Fibroblast of the aortic adventitia (primary cell): Measurements from ENCODE around the gene KMT5C. TPM values are rescaled to one million over a fixed set of nuclear protein-coding genes. Genes with fewer than 3 reads are reported as not detected.

ENCODE experiments used
- DNase-seq: peaks from one replicate; pipeline ENCODE4 v3.0.0-alpha.2; 2010; ENCODE audit warnings: low read depth
- H3K4me3 ChIP-seq: 2 replicates; pipeline ENCODE4 v1.5.1; 2011; ENCODE audit warnings: low read depth, mild to moderate bottlenecking, control low read depth, low read length, moderate library complexity
- CTCF ChIP-seq: IDR thresholded peaks from 2 replicates; pipeline ENCODE4 v1.5.1; 2011; ENCODE audit warnings: mild to moderate bottlenecking, low read length, control low read depth, inconsistent platforms; ENCODE audit not compliant: insufficient read depth
- total RNA-seq: library from RNA; depleted of rRNA; stranded (reverse); fragments of >200 nt; gene quantifications from 2 replicates; pipeline ENCODE4 v1.2.3, GENCODE V29; 2012; ENCODE audit warnings: low replicate concordance

The KMT5C gene
- total RNA-seq, 1 donor = 6.7 TPM

DNA sequence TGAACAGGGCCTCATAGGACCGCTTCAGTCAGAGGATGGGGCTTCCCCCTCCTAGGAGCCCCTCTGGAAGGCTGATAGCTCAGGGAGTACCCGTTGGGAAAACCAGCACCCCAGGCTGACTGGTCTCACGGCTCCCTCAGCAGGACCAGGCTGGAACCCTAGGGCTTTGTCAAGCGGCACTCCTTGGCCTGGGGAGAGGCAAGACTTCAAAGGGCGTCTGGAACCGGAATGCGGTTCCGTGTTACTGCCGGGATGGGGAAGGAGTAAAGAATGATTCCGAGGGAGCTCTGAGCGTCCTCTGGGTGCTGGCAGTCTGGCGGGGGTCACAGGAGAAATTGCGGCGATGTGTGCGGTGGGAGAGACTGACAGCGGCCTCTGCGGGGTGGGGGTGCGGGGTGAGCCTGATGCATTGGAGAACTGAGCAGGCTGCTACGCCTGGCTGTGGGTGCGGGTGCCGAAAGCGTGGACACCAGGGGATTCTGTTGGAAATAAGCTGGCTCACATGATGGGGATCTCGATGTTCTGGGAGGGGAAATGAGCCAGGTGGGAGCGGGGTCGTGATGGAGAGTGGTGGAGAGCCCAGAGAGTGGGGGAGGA is 13.0 kb downstream of the KMT5C start:
- DNase-seq = no peak
- H3K4me3 ChIP-seq = no peak overlapping the region
- TF ChIP-seq CTCF = no peak

- DNase-seq = no peak
- H3K4me3 ChIP-seq = peak overlapping the region; percentile 60
- TF ChIP-seq CTCF = no peak
These were observed 13.7 kb downstream of the KMT5C start for GRCh38 chr19:55353356-55353802.

DNA sequence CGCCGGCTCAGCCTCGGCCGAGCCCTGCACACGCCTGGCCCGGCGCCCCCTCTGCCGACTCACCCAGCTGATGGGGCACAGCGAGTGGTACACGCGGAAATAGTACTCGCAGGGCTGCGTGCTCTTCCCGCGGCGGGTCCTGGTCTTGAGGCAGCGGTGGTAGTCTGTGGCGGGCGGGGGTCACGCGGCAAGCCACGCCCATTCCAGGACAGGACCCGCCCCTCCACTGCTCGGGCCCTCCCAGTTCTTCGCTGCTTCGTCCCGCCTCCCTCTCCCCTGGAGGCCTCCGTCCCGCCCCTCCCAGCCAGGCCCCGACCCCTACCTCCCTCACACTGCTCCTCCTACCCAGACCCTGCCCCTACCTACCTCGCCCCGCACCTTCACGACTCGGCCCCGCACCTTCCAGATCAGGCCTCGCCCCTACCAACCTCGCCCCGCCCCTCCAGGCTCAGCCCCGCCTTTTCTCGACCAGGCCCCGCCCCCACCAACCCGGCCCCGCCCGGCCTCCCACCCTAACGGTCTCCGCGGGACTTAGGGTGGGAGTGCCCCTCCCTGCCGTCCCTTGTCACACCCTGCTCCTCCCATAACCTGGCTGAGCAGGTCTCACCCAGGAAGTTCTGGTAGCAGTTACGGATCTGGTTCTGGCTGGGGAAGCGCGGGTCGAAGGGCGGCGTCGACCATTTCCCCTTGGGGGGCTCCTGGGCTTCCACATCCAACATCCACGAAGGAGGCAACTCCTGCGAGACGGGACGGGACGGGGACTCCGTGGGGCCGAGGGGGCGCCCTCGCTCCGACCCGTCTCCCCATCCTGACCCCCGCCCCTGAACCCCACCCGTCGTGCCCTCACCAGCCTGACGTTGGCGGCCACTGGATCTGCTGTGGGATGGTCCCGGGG is 14.4 kb downstream of the KMT5C start:
- H3K4me3 ChIP-seq = peak overlapping the region; percentile 60
- no peak for TF ChIP-seq CTCF
- peak; percentile 39 for DNase-seq

GRCh38 chr19:55354698-55355212 is 15.1 kb downstream of the KMT5C start, which contains the start of gene COX6B2:
Gene COX6B2, minus strand, starts transcription at chr19:55354719. Its CDS starts 198 bp downstream, at chr19:55354521.
- no peak for DNase-seq
- H3K4me3 ChIP-seq = peak within 1 kb of the TSS; percentile 60
- TF ChIP-seq CTCF = no peak

DNA sequence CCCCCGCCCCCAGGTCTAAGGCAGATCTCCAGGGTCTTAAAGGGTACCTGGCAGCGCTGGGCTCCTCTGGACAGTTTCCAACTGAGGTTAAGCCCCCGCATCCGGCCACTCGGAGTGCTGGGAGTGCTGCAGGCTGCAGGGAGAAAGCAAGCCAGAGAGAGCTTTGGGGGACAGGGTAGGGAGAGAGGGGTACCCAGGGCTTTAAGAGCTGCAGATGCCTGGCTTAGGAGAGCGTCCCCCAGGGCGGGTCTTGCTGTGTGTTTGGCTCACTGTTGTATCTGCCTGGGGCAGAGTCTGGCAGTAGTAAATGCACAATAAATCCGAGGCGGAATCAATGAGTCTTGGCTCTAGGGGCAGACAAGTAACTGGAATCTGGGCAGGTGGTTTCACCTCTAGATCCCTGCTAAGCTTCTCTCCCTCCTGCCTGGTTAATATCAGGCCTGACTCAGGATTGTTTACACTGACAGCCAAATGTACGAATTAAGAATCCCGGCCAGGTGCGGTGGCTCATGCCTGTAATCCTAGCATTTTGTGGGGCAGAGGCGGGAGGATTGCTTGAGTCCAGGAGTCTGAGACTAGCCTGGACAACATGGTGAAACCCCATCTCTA is 15.6 kb downstream of the KMT5C start:
- H3K4me3 ChIP-seq = no peak overlapping the region
- DNase-seq = no peak
- TF ChIP-seq CTCF = no peak

DNA sequence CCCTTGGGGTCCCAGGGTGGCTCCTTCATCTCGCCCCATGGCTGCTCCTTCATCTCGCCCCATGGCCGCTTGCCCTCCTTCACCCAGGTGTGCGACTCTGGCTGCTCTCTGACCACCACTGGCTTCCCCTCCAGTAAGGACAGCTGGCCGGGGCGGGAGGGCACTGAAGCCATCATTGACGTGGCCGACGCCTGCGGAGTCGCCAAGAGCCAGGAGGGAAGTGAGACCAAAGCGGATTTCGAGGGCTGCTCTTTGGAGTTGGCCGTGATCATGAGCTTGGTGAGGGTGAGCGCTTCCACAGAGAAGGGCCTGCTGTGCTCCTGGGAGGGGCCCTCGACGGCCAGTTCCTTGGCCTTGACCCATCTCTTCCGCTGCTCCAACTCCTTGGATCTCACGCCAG is 18.8 kb downstream of the KMT5C start:
- no peak for TF ChIP-seq CTCF
- H3K4me3 ChIP-seq = no peak overlapping the region
- no peak for DNase-seq
